H1 (cell line): Measurements from ENCODE around the gene CACNA2D3.

ENCODE experiments used
- CHD2 ChIP-seq: IDR thresholded peaks from 2 replicates; pipeline ENCODE4 v1.6.1; 2012; ENCODE audit warnings: low read length, improper control_type of control experiment
- CREB1 ChIP-seq: IDR thresholded peaks from 2 replicates; pipeline ENCODE4 v1.6.1; 2012; ENCODE audit warnings: inconsistent platforms
- EZH2 ChIP-seq: fragments of 200-600 bp; sonication (generic); IDR thresholded peaks from 2 replicates; pipeline ENCODE4 v1.7.1; 2012; ENCODE audit warnings: low read depth, mild to moderate bottlenecking, moderate library complexity, low read length, inconsistent platforms; ENCODE audit not compliant: severe bottlenecking
- GABPA ChIP-seq: IDR thresholded peaks from 2 replicates; pipeline ENCODE4 v1.6.1; 2011; ENCODE audit warnings: mild to moderate bottlenecking, low read length, moderate library complexity, borderline replicate concordance; ENCODE audit not compliant: insufficient read depth
- RAD21 ChIP-seq, 2 experiments: IDR thresholded peaks in 1 of 2; conservative IDR thresholded peaks in 1 of 2; 2 replicates each; pipeline ENCODE4 v1.6.1; 2011; ENCODE audit warnings: low read depth in 2 of 2, low read length in 2 of 2, improper control_type of control experiment in 1 of 2, inconsistent platforms in 1 of 2, mild to moderate bottlenecking in 1 of 2, moderate library complexity in 1 of 2
- TAF1 ChIP-seq: IDR thresholded peaks from 2 replicates; pipeline ENCODE4 v1.6.1; 2011; ENCODE audit warnings: mild to moderate bottlenecking, low read depth, low read length
- TF ChIP-seq, protein P1 (sequence below), 3 experiments: IDR thresholded peaks; 1 replicate in 2 of 3; 2 replicates in 1 of 3; pipeline versions ENCODE4 v1.5.1 to v1.6.1; 2011; ENCODE audit warnings: low read length in 3 of 3, mild to moderate bottlenecking in 3 of 3, inconsistent platforms in 2 of 3, low read depth in 1 of 3, moderate library complexity in 1 of 3; ENCODE audit not compliant: insufficient read depth in 1 of 3; ENCODE audit errors: control extremely low read depth in 1 of 3

DNA sequence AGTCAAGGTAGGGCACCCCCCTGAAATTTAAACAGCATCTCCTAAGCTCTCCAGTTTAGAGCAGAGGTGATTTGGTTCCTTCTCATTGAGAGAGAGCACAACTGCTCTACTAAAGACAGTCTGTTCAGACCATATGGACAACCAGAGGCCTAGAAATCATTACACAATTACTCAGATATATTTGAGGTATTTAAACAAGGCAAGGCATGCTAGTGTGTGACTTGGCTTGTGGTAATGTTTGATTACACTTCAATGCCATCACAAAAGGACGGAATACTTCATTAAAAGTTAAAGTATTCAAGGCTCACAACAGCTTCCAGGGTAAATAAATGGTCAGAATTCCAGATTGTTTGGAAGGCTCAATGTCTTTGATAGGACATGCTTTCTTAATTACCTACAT, 695.3 kb downstream of the CACNA2D3 start:
- TF ChIP-seq CHD2: no peak
- no peak for TF ChIP-seq RAD21 (IDR thresholded peaks at IDR 0.05 in 1 of 2, conservative IDR thresholded peaks at IDR 0.05 in 1 of 2; ENCODE audit: low read depth in 2 of 2, low read length in 2 of 2)
- TF ChIP-seq GABPA: no peak
- no peak for TF ChIP-seq CREB1
- TF ChIP-seq, protein P1, sequence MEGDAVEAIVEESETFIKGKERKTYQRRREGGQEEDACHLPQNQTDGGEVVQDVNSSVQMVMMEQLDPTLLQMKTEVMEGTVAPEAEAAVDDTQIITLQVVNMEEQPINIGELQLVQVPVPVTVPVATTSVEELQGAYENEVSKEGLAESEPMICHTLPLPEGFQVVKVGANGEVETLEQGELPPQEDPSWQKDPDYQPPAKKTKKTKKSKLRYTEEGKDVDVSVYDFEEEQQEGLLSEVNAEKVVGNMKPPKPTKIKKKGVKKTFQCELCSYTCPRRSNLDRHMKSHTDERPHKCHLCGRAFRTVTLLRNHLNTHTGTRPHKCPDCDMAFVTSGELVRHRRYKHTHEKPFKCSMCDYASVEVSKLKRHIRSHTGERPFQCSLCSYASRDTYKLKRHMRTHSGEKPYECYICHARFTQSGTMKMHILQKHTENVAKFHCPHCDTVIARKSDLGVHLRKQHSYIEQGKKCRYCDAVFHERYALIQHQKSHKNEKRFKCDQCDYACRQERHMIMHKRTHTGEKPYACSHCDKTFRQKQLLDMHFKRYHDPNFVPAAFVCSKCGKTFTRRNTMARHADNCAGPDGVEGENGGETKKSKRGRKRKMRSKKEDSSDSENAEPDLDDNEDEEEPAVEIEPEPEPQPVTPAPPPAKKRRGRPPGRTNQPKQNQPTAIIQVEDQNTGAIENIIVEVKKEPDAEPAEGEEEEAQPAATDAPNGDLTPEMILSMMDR (IDR thresholded peaks at IDR 0.05; ENCODE audit: control extremely low read depth in 1 of 3, insufficient read depth in 1 of 3, low read depth in 1 of 3, low read length in 3 of 3): no peak
- TF ChIP-seq EZH2: no peak
- TF ChIP-seq TAF1: no peak
